SK-N-SH (cell line): ENCODE data around the gene PDK4.

ENCODE experiments used
- CTCF ChIP-seq: fragments of 200-600 bp; sonication (generic); IDR thresholded peaks from 2 replicates; pipeline ENCODE4 v1.6.1; 2017; ENCODE audit warnings: antibody characterized with exemption, mild to moderate bottlenecking, moderate library complexity
- EZH2phosphoT487 ChIP-seq: fragments of 200-600 bp; sonication (generic); IDR thresholded peaks from 2 replicates; pipeline ENCODE4 v1.6.1; 2017; ENCODE audit warnings: low read depth, mixed run types, mild to moderate bottlenecking, antibody characterized with exemption, moderate library complexity, borderline replicate concordance
- POLR2AphosphoS5 ChIP-seq: IDR thresholded peaks from 2 replicates; pipeline ENCODE4 v1.6.1; 2012; ENCODE audit warnings: low read depth, low read length

- TF ChIP-seq POLR2AphosphoS5 (no peak), CTCF (no peak), EZH2phosphoT487 (no peak)
These were observed 25.1 kb upstream of the PDK4 start for GRCh38 chr7:95621404-95621803.
